ENCODE measurements around the gene FAM227B.

- TF ChIP-seq POLR2A (IDR thresholded peaks at IDR 0.05) (no peak), CTCF (IDR thresholded peaks at IDR 0.05 in 8 of 11, conservative IDR thresholded peaks at IDR 0.05 in 3 of 11) (no peak)
These were observed 10.3 kb downstream of the FAM227B start for GRCh38 chr15:49610157-49610918.

Data from spleen (tissue), 7 donors.